ENCODE data around the gene OR1N1.
"Not testable (repeated sequence)": the region's sequence is repeated elsewhere in the genome, so short reads cannot be mapped to it uniquely, and the experiment has no call there.

The OR1N1 gene

GRCh38 chr9:122536134-122536533, 9.0 kb upstream of the OR1N1 start:
- H3K79me2 ChIP-seq (ENCODE audit: insufficient read depth, low read length), result no peaks in the 10 kb centered on the region
- H3K4me1 ChIP-seq (ENCODE audit: insufficient read depth, low read length, severe bottlenecking), result no peaks in the 10 kb centered on the region
- no peak overlapping the region for H2AFZ ChIP-seq (ENCODE audit: low read length)
- TF ChIP-seq CTCF (IDR thresholded peaks at IDR 0.05; ENCODE audit: low read length), result no peak
- TF ChIP-seq EZH2 (IDR thresholded peaks at IDR 0.05; ENCODE audit: borderline replicate concordance, low read length), result no peak
- H3K4me3 ChIP-seq (ENCODE audit: low read depth, low read length, poor library complexity, severe bottlenecking), result no peak overlapping the region
- no peaks in the 10 kb centered on the region for H4K20me1 ChIP-seq (ENCODE audit: insufficient read depth, low read length)
- H3K4me2 ChIP-seq (ENCODE audit: low read length), result no peak overlapping the region
- H3K36me3 ChIP-seq (ENCODE audit: insufficient read depth, low read length), result no peaks in the 10 kb centered on the region
- no peaks in the 10 kb centered on the region for H3F3A ChIP-seq (ENCODE audit: insufficient read depth, low read length)
- no peak overlapping the region for H3K9ac ChIP-seq (ENCODE audit: low read length)
- H3K27me3 ChIP-seq (ENCODE audit: insufficient read depth, low read length), result no peaks in the 10 kb centered on the region
- H3K9me3 ChIP-seq (ENCODE audit: low read length), result no peaks in the 10 kb centered on the region
- H3K27ac ChIP-seq (ENCODE audit: low read depth, low read length, poor library complexity, severe bottlenecking), result no peak overlapping the region
- no peaks in the 10 kb centered on the region for H3K9me2 ChIP-seq (ENCODE audit: low read depth, low read length)

- not testable (repeated sequence) for H4K20me1 ChIP-seq (ENCODE audit: insufficient read depth, low read length); H3K27me3 ChIP-seq (ENCODE audit: insufficient read depth, low read length); H3K9me2 ChIP-seq (ENCODE audit: low read depth, low read length); H3F3A ChIP-seq (ENCODE audit: insufficient read depth, low read length); H3K9me3 ChIP-seq (ENCODE audit: low read length); H2AFZ ChIP-seq (ENCODE audit: low read length); H3K4me2 ChIP-seq (ENCODE audit: low read length); H3K36me3 ChIP-seq (ENCODE audit: insufficient read depth, low read length); H3K4me3 ChIP-seq (ENCODE audit: low read depth, low read length, poor library complexity, severe bottlenecking); H3K9ac ChIP-seq (ENCODE audit: low read length); H3K79me2 ChIP-seq (ENCODE audit: insufficient read depth, low read length); H3K27ac ChIP-seq (ENCODE audit: low read depth, low read length, poor library complexity, severe bottlenecking); H3K4me1 ChIP-seq (ENCODE audit: insufficient read depth, low read length, severe bottlenecking)
Observed at GRCh38 chr9:122531157-122531556, 4.1 kb upstream of the OR1N1 start.

- Histone ChIP-seq H3K36me3 (ENCODE audit: insufficient read depth, low read length) (no peaks in the 10 kb centered on the region), H4K20me1 (ENCODE audit: insufficient read depth, low read length) (no peaks in the 10 kb centered on the region), H3K9me2 (ENCODE audit: low read depth, low read length) (no peaks in the 10 kb centered on the region), H3K4me3 (ENCODE audit: low read depth, low read length, poor library complexity, severe bottlenecking) (no peak overlapping the region), H3K9me3 (ENCODE audit: low read length) (no peaks in the 10 kb centered on the region), H3K27ac (ENCODE audit: low read depth, low read length, poor library complexity, severe bottlenecking) (no peak overlapping the region), H3F3A (ENCODE audit: insufficient read depth, low read length) (no peaks in the 10 kb centered on the region), H3K4me2 (ENCODE audit: low read length) (no peak overlapping the region), H3K79me2 (ENCODE audit: insufficient read depth, low read length) (no peaks in the 10 kb centered on the region), H3K4me1 (ENCODE audit: insufficient read depth, low read length, severe bottlenecking) (no peaks in the 10 kb centered on the region), H3K9ac (ENCODE audit: low read length) (no peak overlapping the region), H3K27me3 (ENCODE audit: insufficient read depth, low read length) (no peaks in the 10 kb centered on the region), H2AFZ (ENCODE audit: low read length) (no peak overlapping the region)
- TF ChIP-seq CTCF (IDR thresholded peaks at IDR 0.05; ENCODE audit: low read length), result no peak
- no peak for TF ChIP-seq EZH2 (IDR thresholded peaks at IDR 0.05; ENCODE audit: borderline replicate concordance, low read length)
Observed at GRCh38 chr9:122526602-122527001, 491 bp downstream of the OR1N1 start.

- Histone ChIP-seq H2AFZ (ENCODE audit: low read length) (no peak overlapping the region), H3K9me2 (ENCODE audit: low read depth, low read length) (no peaks in the 10 kb centered on the region), H3K4me1 (ENCODE audit: insufficient read depth, low read length, severe bottlenecking) (no peaks in the 10 kb centered on the region), H3F3A (ENCODE audit: insufficient read depth, low read length) (no peaks in the 10 kb centered on the region), H4K20me1 (ENCODE audit: insufficient read depth, low read length) (no peaks in the 10 kb centered on the region), H3K27me3 (ENCODE audit: insufficient read depth, low read length) (no peaks in the 10 kb centered on the region), H3K36me3 (ENCODE audit: insufficient read depth, low read length) (no peaks in the 10 kb centered on the region), H3K4me3 (ENCODE audit: low read depth, low read length, poor library complexity, severe bottlenecking) (no peak overlapping the region), H3K9ac (ENCODE audit: low read length) (no peak overlapping the region), H3K9me3 (ENCODE audit: low read length) (no peaks in the 10 kb centered on the region), H3K27ac (ENCODE audit: low read depth, low read length, poor library complexity, severe bottlenecking) (no peak overlapping the region), H3K79me2 (ENCODE audit: insufficient read depth, low read length) (no peaks in the 10 kb centered on the region), H3K4me2 (ENCODE audit: low read length) (no peak overlapping the region)
- TF ChIP-seq CTCF (IDR thresholded peaks at IDR 0.05; ENCODE audit: low read length) (no peak), EZH2 (IDR thresholded peaks at IDR 0.05; ENCODE audit: borderline replicate concordance, low read length) (no peak)
Observed at GRCh38 chr9:122519376-122519775, 7.7 kb downstream of the OR1N1 start.
